HG03066 (cell line): ENCODE measurements around the gene HOXC6.
"Not testable (repeated sequence)": the region's sequence is repeated elsewhere in the genome, so short reads cannot be mapped to it uniquely, and the experiment has no call there.

Experiments used
- ATAC-seq: cut with Tn5 transposase; IDR thresholded peaks from one replicate; pipeline ENCODE4 v1.9.1; 2021; ENCODE audit warnings: low read depth; ENCODE audit not compliant: unreplicated experiment

Gene HOXC6

GRCh38 chr12:54077843-54078242 is 49.6 kb downstream of the HOXC6 start:
- ATAC-seq = not testable (repeated sequence)

- not testable (repeated sequence) for ATAC-seq
These were observed 50.9 kb downstream of the HOXC6 start for GRCh38 chr12:54079115-54079514.
